Esophagus squamous epithelium (tissue), 4 donors: Measurements from ENCODE around the gene ZDHHC7.

Experiments used
- CTCF ChIP-seq, 6 experiments: fragments of 450-650 bp in 4 of 6; fragments of 200-600 bp in 2 of 6; sonication (generic) in 2 of 6; IDR thresholded peaks; one replicate each; pipeline ENCODE4 v1.5.1; 2016 to 2019; ENCODE audit warnings: antibody characterized with exemption in 6 of 6, mild to moderate bottlenecking in 4 of 6, moderate library complexity in 4 of 6
- POLR2A ChIP-seq, 4 donors: fragments of 450-650 bp; IDR thresholded peaks; one replicate each; pipeline ENCODE4 v1.6.1; 2017; ENCODE audit warnings: antibody characterized with exemption in 4 of 4, mild to moderate bottlenecking in 4 of 4, moderate library complexity in 3 of 4

- TF ChIP-seq CTCF (IDR thresholded peaks at IDR 0.05) (no peak), POLR2A (IDR thresholded peaks at IDR 0.05) (no peak)
These were observed 67.7 kb downstream of the ZDHHC7 start for GRCh38 chr16:84943620-84944019.
